NCI-H128 (cell line): Measurements from ENCODE around the gene PCBP1.
"Not testable (repeated sequence)": the region's sequence is repeated elsewhere in the genome, so short reads cannot be mapped to it uniquely, and the experiment has no call there.

ENCODE experiments used
- DNase-seq: peaks from one replicate; lab custom pipeline; 2025; ENCODE audit not compliant: unreplicated experiment; lab: John Stamatoyannopoulos, UW

PCBP1 gene

GRCh38 chr2:70095720-70096670 lies 8.7 kb downstream of the PCBP1 start:
- DNase-seq = no peak

- DNase-seq = no peak
Measured at GRCh38 chr2:70098032-70098431, 10.8 kb downstream of the PCBP1 start.

GRCh38 chr2:70099270-70099669 lies 12.0 kb downstream of the PCBP1 start:
- DNase-seq = no peak

GRCh38 chr2:70101174-70101573 lies 13.9 kb downstream of the PCBP1 start:
- no peak for DNase-seq

GRCh38 chr2:70101686-70102085 lies 14.4 kb downstream of the PCBP1 start:
- not testable (repeated sequence) for DNase-seq

GRCh38 chr2:70102323-70102905 lies 15.1 kb downstream of the PCBP1 start:
- not testable (repeated sequence) for DNase-seq

GRCh38 chr2:70103531-70104061 lies 16.3 kb downstream of the PCBP1 start:
- DNase-seq = no peak

GRCh38 chr2:70104231-70105111 lies 17.2 kb downstream of the PCBP1 start:
- DNase-seq = no peak

- DNase-seq = not testable (repeated sequence)
Measured at GRCh38 chr2:70106138-70106537, 18.9 kb downstream of the PCBP1 start.

- not testable (repeated sequence) for DNase-seq
Measured at GRCh38 chr2:70110397-70110796, 23.1 kb downstream of the PCBP1 start.

GRCh38 chr2:70111752-70112591 lies 24.7 kb downstream of the PCBP1 start:
- no peak for DNase-seq

GRCh38 chr2:70113359-70114070 lies 26.2 kb downstream of the PCBP1 start:
- DNase-seq = no peak

GRCh38 chr2:70115646-70116442 lies 28.6 kb downstream of the PCBP1 start:
- no peak for DNase-seq

- DNase-seq = peak; percentile 17
Measured at GRCh38 chr2:70116936-70117552, 29.8 kb downstream of the PCBP1 start.

- no peak for DNase-seq
Measured at GRCh38 chr2:70118798-70119454, 31.6 kb downstream of the PCBP1 start.

GRCh38 chr2:70121627-70122372 lies 34.5 kb downstream of the PCBP1 start:
- DNase-seq = no peak

GRCh38 chr2:70122470-70122869 lies 35.2 kb downstream of the PCBP1 start:
- no peak for DNase-seq
